K562 (cell line): ENCODE measurements around the gene PCDH9.

Experiments
- CBX2 ChIP-seq: fragments of 200-600 bp; sonication (generic); IDR thresholded peaks from one replicate; pipeline ENCODE4 v1.6.1; 2012; ENCODE audit warnings: mild to moderate bottlenecking, low read length, inconsistent platforms; ENCODE audit not compliant: insufficient read depth, poor library complexity, severe bottlenecking
- ELF1 ChIP-seq: fragments of 200-800 bp; sonication (Bioruptor generic); IDR thresholded peaks from 2 replicates; pipeline ENCODE4 v1.6.1; 2016; ENCODE audit warnings: missing genetic modification characterization, missing compliant biosample characterization
- ETV6 ChIP-seq, 3 experiments: fragments of 150-350 bp in 1 of 3; sonication (generic) in 1 of 3; formaldehyde crosslinking in 1 of 3; IDR thresholded peaks; 2 replicates each; pipeline versions ENCODE4 v1.6.1 to v1.8.0; 2014 to 2022; ENCODE audit warnings: borderline replicate concordance in 2 of 3, low read depth in 2 of 3, antibody characterized with exemption in 1 of 3, low read length in 1 of 3, mild to moderate bottlenecking in 1 of 3, missing genetic modification reagents in 1 of 3
- KHSRP ChIP-seq: fragments of 450-650 bp; IDR thresholded peaks from 2 replicates; pipeline ENCODE4 v1.6.1; 2017
- MAZ ChIP-seq, 2 experiments: fragments of 450-650 bp in 1 of 2; sonication (generic) in 1 of 2; formaldehyde crosslinking; IDR thresholded peaks in 1 of 2; conservative IDR thresholded peaks in 1 of 2; 2 replicates each; pipeline versions ENCODE4 v1.4.0 to v1.5.0; 2020; ENCODE audit warnings: mild to moderate bottlenecking in 1 of 2, missing genetic modification reagents in 1 of 2
- POLR2A ChIP-seq: fragments of 450-650 bp; conservative IDR thresholded peaks from 2 replicates; pipeline ENCODE4 v1.6.1; 2016
- TF ChIP-seq, protein P1 (sequence below): fragments of 250-450 bp; sonication (Bioruptor Pico); IDR thresholded peaks from 2 replicates; pipeline ENCODE4 v1.4.0; 2020; ENCODE audit warnings: mild to moderate bottlenecking, moderate library complexity
- TF ChIP-seq, protein P2 (sequence below): sonication (generic); formaldehyde crosslinking; IDR thresholded peaks from 2 replicates; pipeline ENCODE4 v1.8.0; 2022; ENCODE audit warnings: missing genetic modification reagents, mild to moderate bottlenecking, borderline replicate concordance

DNA sequence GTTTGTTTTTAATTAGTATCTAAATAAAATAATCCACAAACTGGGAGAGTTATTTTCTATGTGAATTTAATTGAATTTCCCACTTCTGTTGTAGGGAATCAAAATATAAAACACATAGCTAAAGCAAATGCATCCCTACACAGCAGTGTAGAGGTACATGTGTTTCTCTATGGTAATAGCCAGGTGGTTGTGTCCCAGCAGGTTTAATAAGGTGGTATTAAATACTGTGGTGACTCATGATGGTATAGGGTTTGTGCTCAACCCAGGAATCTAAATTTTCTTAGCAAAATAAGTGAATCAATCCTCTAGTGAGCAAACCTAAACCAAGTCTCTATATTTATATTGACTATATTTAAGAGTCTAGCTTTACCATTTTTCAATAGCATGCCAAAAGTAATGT is 30.0 kb downstream of the PCDH9 start:
- TF ChIP-seq ELF1 (tag), result no peak
- TF ChIP-seq MAZ (CRISPR knock-in tag; conservative IDR thresholded peaks at IDR 0.05 in 1 of 2, IDR thresholded peaks at IDR 0.05 in 1 of 2), result no peak
- TF ChIP-seq, protein P1, sequence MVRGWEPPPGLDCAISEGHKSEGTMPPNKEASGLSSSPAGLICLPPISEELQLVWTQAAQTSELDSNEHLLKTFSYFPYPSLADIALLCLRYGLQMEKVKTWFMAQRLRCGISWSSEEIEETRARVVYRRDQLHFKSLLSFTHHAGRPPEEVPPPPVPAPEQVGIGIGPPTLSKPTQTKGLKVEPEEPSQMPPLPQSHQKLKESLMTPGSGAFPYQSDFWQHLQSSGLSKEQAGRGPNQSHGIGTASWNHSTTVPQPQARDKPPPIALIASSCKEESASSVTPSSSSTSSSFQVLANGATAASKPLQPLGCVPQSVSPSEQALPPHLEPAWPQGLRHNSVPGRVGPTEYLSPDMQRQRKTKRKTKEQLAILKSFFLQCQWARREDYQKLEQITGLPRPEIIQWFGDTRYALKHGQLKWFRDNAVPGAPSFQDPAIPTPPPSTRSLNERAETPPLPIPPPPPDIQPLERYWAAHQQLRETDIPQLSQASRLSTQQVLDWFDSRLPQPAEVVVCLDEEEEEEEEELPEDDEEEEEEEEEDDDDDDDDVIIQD (CRISPR knock-in tag), result no peak
- TF ChIP-seq POLR2A, result no peak
- TF ChIP-seq ETV6 (IDR thresholded peaks at IDR 0.05; ENCODE audit: borderline replicate concordance in 1 of 2, low read depth in 2 of 2, low read length in 1 of 2), result no peak
- TF ChIP-seq ETV6 (CRISPR knock-in tag; IDR thresholded peaks at IDR 0.05; ENCODE audit: borderline replicate concordance), result no peak
- TF ChIP-seq, protein P2, sequence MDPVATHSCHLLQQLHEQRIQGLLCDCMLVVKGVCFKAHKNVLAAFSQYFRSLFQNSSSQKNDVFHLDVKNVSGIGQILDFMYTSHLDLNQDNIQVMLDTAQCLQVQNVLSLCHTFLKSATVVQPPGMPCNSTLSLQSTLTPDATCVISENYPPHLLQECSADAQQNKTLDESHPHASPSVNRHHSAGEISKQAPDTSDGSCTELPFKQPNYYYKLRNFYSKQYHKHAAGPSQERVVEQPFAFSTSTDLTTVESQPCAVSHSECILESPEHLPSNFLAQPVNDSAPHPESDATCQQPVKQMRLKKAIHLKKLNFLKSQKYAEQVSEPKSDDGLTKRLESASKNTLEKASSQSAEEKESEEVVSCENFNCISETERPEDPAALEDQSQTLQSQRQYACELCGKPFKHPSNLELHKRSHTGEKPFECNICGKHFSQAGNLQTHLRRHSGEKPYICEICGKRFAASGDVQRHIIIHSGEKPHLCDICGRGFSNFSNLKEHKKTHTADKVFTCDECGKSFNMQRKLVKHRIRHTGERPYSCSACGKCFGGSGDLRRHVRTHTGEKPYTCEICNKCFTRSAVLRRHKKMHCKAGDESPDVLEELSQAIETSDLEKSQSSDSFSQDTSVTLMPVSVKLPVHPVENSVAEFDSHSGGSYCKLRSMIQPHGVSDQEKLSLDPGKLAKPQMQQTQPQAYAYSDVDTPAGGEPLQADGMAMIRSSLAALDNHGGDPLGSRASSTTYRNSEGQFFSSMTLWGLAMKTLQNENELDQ (CRISPR knock-in tag), result no peak
- TF ChIP-seq KHSRP, result no peak
- no peak for TF ChIP-seq CBX2
